SKM-1 (cell line): ENCODE data around the gene FGD6.
"Not testable (repeated sequence)": the region's sequence is repeated elsewhere in the genome, so short reads cannot be mapped to it uniquely, and the experiment has no call there.

Experiments used
- DNase-seq: peaks from one replicate; lab custom pipeline; 2025; ENCODE audit not compliant: unreplicated experiment; lab: John Stamatoyannopoulos, UW

The FGD6 gene

GRCh38 chr12:95181103-95181502 is 36.2 kb downstream of the FGD6 start:
- no peak for DNase-seq

- DNase-seq = no peak
Measured at GRCh38 chr12:95179011-95179410, 38.3 kb downstream of the FGD6 start.

- no peak for DNase-seq
Measured at GRCh38 chr12:95178136-95178535, 39.1 kb downstream of the FGD6 start.

GRCh38 chr12:95177201-95177768 is 40.0 kb downstream of the FGD6 start:
- no peak for DNase-seq

GRCh38 chr12:95173392-95174251 is 43.6 kb downstream of the FGD6 start:
- no peak for DNase-seq

GRCh38 chr12:95169368-95169767 is 47.9 kb downstream of the FGD6 start:
- DNase-seq = no peak

- DNase-seq = no peak
Measured at GRCh38 chr12:95168746-95169145, 48.5 kb downstream of the FGD6 start.

- no peak for DNase-seq
Measured at GRCh38 chr12:95164656-95165055, 52.6 kb downstream of the FGD6 start.

- no peak for DNase-seq
Measured at GRCh38 chr12:95158919-95159318, 58.3 kb downstream of the FGD6 start.

- no peak for DNase-seq
Measured at GRCh38 chr12:95151821-95152220, 65.4 kb downstream of the FGD6 start.

GRCh38 chr12:95151406-95151805 is 65.9 kb downstream of the FGD6 start:
- no peak for DNase-seq

- DNase-seq = no peak
Measured at GRCh38 chr12:95150501-95150900, 66.8 kb downstream of the FGD6 start.

GRCh38 chr12:95147866-95148265 is 69.4 kb downstream of the FGD6 start:
- no peak for DNase-seq

- no peak for DNase-seq
Measured at GRCh38 chr12:95146769-95147168, 70.5 kb downstream of the FGD6 start.

GRCh38 chr12:95143621-95144205 is 73.6 kb downstream of the FGD6 start:
- no peak for DNase-seq

GRCh38 chr12:95142431-95143151 is 74.7 kb downstream of the FGD6 start:
- no peak for DNase-seq

- no peak for DNase-seq
Measured at GRCh38 chr12:95141310-95141709, 76.0 kb downstream of the FGD6 start.

- not testable (repeated sequence) for DNase-seq
Measured at GRCh38 chr12:95138031-95138430, 79.2 kb downstream of the FGD6 start.

GRCh38 chr12:95136598-95136997 is 80.7 kb downstream of the FGD6 start:
- DNase-seq = no peak

- DNase-seq = no peak
Measured at GRCh38 chr12:95134085-95134484, 83.2 kb downstream of the FGD6 start.

- DNase-seq = no peak
Measured at GRCh38 chr12:95131589-95132340, 85.5 kb downstream of the FGD6 start.
